HG02678 (cell line): ENCODE measurements around the gene HSPB7.
"Not testable (repeated sequence)": the region's sequence is repeated elsewhere in the genome, so short reads cannot be mapped to it uniquely, and the experiment has no call there.

Experiments used
- ATAC-seq: cut with Tn5 transposase; IDR thresholded peaks from one replicate; pipeline ENCODE4 v1.9.1; 2021; ENCODE audit warnings: mild to moderate bottlenecking, moderate library complexity; ENCODE audit not compliant: unreplicated experiment

HSPB7 gene

DNA sequence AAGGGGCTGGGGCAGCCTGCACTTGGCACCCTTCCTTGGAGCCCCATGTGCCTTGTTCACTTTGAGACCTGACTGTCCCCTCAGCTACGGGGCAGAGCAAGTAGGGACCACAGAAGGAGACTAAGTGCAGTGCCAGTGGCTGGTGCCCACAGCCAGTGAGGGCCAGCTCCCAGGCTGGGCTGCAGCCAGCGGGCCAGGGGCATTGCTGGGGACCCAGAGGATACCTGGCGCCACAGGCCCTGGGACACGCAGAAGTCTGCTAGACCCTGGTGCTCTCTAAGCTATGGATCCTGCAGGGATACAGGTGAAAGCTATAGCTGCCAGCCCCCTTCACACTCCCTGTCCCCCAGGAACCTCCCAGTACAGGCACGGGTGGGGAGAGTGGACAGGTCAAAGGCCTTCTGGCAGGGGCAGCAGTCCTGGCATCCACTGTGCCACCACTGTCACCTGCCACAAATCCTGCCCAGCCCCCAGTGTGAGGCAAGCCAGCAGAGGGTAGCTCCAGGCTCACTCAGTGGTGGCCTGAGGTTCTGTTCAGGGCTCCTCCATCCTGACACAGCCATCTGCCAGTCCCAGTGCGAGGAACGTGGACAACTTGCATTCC is 5.3 kb upstream of the HSPB7 start:
- ATAC-seq, result no peak

DNA sequence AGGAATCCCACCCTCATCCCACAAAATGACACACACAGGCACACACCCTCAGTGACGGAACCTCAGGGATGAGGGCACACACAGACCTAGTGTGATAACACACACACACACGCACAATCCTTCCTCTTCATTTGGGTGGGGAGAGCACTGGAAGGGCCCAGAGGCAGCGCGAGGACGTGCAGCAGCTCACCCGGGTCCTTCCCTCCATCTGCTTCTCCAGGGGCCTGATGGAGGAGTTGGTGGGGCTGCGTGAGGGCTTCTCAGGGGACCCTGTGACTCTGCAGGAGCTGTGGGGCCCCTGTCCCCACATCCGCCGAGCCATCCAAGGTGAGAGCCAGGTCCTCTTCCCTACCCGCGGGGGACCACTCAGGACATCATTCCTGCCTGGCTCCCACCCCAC is 4.5 kb upstream of the HSPB7 start:
- ATAC-seq, result no peak

DNA sequence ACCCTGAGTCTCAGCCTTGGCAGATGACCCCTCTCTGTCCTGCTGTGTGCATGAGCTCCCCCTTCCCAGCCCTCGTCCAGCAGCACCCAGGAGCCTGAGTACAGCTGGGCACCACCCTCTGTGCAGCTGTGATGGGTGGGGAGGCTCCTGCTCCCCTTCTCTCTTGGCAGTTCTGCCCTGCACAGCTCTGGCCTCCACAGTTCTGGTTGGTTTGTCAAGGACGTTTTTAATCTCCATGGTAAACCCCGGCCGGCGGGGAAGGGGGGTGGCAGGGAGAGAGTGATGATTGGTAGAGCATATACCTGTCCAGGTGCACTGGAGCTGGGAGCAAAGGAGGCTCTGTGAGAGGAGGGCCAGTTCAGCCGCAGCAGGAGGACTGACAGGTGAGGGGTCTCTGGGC is 3.8 kb upstream of the HSPB7 start, which contains the start of gene CLCNKA:
Gene CLCNKA (plus strand): TSS at position 356 of the 400 bp plus-strand sequence. CDS start 584 bp downstream, outside the sequence.
- ATAC-seq, result no peak

DNA sequence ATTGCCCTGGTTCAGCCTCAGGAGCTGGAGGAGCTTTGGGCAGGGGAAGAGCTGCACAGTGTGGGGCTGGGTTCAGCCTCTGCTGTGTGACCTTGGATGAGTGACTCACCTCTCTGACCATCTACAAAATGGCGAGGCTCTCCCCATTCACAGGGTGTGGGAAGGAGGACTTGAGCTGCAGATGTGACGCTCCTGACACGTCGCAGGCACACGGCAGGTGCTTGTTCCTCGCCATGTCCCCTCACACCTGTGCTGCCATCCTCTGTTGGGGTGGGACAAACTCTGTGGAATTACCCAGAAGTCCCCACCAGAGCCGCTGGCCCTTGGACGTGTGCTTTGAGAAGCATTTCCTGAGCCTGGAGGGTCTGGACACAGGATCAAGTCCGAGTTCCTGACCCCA is 3.0 kb upstream of the HSPB7 start:
- ATAC-seq, result not testable (repeated sequence)

DNA sequence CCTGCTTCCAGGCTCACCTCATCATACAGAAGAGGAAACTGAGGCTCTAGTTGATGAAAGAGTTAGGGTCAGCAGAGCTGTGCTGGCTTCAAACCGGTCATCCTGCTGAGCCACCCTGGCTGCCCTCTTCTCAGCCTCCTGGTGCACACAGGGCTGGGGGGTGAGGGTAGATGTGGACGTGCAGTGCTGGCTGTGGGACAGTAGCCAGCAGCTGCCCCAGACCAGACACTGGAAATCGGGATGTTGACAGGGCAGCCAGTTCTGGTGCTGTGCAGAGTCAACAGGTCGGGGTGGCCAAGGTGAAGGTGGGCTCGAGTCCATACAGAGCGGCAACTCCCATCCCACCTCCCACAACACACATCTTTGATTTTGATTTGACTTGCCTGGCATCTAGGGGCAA is 2.5 kb upstream of the HSPB7 start:
- ATAC-seq, result no peak

DNA sequence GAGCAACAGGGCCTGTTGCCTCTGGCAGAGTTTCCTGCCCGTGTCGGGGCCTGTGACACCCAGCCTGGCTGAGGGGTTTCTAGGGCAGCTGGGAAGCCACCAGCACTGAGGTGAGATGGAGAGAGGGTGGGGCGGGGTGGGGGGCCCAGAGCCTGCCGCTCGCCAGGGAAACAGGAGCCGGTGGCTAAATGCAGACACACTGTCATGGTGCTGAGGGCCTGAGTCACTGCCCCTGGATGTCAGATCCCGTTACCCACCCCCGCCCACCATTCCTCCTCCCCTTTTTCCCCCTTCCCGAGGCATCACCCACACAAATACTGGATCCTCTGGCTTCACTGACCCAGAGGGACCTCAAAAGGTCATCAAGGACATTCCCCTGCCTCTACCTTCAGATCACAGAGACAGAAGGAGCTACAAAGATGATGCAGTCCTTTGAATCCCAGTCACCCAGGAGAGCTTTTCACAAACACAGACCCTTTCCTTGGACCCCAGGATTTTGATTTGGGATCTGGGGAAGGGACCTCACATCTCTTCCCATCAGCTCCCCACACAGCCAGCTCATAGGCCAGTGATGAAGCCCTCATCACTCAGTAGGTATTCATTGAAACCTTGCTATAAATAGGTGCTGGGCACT is 1.9 kb upstream of the HSPB7 start:
- ATAC-seq, result no peak

DNA sequence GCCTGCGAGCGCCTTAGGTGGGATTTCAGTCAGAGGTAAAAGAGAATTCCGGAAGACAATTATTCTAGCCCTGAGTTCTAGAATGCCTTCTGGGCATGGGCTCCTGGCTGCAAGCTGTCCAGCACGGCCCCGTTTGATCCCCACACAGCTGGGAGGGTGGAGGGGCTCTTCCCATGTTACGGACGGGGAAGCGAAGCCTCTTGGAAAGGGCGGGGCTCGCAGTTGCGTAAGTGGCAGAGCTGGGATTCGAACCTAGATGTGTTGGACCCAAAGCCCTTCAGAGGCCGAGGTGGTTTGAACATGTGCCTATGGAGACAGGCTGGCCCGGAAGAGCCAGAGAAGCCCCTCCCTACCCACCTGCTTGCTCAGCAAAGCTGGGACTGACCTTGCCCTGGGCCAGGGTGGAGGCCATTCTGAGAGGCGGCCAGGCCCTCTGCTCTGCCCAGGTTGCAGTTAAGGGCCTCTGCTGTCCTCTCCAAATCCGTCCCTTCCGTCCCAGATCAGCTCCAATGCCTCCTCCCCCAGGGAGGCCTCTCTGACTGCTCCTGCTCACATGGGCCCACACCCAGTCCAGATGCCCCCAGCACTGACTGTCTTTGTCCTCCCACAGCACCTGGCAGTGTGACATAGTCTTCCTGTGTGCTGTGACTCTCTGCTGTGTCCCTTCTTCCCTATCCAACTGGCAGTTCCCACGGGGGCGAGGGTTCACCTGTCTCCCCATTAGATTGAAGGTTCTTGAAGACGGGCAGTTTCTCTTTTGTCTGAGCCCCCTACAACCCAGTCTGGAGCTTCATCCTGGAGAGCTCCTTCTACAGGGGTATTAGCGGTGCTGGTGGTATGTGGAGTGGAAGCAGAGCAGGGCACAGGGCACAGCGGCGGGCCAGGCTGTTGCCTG is 1.2 kb upstream of the HSPB7 start:
- ATAC-seq, result no peak

DNA sequence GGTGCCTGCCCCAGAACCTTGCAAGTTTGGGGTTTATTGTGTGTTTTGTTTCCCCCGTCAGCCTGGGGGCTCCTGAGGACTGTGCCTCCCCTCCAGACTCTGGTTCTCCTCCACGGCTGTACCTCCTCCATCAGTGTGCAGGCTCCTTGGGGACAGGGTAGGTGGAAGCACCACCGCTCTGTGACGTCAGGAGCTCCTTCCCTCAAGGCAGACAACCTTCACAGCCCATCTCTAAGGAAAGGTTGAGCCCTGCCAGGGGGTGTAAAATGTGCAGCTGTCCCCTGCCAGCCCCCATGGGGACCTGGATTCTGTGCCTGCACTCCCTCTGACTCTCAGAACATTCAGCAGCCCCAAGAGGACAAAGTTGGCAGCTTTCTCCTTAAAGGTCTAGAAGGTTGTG is 465 bp upstream of the HSPB7 start:
- ATAC-seq, result no peak

DNA sequence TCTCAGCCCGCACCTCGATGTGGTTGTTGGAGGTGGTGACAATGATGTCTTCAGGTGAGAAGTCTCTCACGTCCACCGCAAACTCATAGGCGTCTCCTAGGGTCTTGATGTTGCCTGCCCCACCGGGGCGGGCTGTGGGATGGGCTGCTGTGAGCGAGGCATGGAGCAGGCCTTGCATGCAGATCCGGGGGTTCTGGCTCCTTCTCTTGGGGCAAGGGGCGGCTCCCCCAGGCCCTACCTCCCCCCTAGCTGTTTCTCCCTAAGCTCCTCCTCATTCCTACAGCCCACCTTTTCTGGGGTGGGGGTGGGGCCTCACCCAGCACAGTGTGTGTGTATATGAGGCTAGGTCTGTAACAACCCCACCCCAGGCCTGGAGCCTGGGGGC is 775 bp downstream of the HSPB7 start:
- ATAC-seq, result no peak

DNA sequence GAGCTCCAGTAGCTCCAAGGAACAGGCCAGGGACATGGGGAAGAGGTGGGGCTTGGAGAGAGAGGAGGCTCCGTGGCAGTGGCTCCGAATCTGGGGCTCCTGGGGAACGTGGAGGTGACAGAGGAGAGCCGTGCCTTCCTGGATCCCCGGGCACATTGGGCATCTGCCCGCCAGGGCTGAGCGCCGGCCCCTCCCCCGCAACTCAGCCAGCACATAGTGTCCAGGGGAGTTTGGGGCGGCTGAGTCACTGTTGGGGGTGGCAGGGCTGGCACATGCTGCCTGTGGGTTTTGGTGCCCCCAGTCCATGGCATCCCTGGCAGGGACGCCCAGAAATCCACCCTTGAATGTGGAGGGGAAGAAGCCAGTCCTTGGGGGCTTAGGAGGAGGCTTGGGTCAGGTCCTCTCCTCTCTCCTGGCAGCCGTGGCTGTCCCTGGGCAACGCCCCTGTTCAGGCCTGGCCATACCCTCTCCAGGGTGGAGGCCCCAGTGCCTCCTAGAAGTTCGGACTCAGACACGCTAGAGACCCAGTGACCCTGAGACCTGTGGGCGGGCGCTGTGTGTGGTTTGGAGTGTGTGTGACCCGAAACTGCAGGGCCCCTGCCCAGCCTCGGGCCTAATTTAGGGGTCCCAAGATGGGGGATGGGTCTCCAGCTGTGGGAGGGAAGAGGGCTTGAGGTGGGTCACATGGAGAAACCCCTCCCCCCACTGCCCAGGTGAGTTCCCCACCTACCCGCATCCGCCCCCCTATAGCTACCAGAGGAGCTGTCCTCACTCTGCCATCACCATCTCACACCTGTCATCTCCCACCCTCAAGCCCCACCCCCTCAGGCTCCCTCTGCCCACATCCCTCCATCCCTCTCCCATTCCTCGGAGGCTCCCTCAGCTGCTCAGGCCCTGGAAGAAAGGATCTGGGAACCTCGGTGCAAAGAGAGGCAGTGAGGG is 1.6 kb downstream of the HSPB7 start:
- no peak for ATAC-seq

DNA sequence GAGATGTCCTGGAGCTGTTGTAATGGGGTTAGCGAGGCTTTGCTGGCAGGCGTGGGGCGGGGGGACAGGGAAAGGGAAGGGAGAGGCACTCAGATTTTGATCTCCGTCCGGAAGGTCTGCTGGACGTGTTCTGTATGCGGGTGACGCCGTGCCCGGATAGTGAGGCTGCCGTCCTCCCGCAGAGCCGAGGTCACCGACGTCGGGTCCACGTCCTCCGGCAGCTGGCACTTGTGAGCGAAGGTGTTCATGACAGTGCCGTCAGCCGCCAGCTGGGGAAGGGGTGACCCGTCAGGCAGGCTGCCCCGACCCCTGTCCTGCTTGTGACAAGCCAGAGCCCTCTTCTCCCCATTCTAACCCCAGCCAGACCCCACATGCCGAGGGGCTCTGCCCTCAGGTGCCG is 2.4 kb downstream of the HSPB7 start:
- no peak for ATAC-seq

DNA sequence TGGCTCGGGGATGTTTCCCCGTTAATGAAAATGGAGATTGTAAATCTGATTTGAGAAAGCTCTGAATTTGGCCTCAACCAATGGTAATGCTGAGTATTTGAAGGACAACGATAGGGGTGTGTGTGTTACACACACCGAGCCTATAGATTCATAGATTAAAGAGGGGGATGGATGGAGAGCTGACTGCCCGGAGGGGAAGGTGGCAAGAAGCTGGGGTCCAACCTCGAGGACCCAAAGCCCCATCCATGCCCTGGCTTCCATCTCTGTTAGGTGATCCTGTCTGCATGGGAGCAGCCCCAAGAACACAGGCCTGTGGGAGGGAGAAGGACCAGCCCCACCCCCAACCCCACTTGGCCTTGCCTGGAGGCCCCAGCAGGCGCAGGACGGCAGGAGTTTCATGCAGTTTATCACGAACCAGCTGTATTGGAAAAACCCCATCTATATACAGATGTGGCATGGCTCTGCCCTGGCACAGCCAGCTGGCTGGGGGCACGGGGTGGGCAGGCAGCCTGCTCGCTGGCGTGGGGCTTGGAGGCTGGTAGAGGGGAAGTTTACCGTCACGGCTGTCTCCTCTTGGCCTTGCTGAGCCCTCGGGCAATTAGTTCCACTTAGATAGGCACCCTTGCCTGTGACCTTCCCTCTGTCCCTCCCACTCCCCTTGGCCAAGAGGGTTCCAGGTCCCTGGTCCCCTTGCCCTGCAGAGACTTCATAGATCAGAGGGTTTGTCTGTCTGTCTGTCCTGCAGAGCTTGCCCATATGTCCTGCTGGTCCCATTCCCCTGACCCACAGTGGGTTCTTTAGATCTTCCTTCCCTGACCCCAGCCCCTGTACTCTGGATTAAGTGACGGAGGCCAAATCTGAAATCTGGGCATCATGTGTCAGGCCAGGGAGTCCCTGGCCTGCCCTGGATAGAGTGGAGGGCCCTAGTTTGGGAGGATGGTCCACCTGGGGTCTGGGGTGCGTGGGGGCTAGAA is 3.0 kb downstream of the HSPB7 start:
- ATAC-seq, result no peak

DNA sequence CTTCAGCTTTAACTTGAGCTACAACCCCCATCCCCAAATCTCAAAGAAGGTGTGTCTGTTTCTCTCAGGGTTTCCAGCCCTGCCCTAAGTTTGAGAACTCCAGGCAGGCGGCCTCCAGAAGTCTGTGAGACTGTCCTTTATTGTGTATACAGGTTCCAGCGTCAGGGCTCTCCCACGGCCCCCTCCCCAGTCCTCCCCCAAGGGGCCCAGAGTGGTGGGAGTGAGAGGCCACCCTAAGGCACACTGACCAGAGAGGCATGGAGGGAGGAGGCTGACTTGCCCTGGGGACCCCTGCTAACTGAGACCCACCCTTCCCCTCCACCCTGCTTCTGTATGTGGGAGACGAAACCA is 4.0 kb downstream of the HSPB7 start:
- ATAC-seq, result no peak

DNA sequence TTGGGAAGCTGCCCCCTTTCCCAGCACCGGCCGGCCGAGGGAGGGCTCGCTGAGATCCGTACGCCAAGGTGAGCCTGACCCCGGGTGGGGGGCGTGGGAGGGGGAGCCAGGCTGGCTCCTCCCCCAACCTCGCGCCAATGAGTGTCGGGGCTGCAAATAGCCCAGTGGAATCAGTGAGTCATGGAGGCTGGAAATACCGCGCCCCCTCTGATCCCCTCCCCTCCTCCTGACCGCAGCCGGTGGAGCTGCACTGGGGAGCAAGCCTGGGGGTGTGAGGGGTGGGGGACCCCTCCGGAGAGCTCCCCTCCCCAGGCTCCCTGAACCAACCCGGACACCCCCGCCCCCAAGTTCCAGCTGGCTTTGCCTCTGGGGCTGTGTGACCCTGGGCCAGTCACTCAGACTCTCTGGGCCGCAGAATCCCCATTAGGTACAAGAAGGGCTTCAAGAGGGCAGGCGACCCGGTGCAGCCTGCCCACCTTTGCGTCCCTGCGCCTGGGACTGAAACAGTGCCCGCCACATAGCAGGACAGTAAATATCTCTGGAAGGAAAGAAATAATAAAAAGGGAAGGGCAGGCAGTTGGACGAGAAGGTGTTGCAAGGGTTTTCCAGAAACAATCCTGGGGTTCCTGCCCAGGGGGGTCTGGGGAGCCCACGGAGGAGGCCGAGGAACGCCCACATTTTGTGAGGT is 4.5 kb downstream of the HSPB7 start:
- no peak for ATAC-seq

DNA sequence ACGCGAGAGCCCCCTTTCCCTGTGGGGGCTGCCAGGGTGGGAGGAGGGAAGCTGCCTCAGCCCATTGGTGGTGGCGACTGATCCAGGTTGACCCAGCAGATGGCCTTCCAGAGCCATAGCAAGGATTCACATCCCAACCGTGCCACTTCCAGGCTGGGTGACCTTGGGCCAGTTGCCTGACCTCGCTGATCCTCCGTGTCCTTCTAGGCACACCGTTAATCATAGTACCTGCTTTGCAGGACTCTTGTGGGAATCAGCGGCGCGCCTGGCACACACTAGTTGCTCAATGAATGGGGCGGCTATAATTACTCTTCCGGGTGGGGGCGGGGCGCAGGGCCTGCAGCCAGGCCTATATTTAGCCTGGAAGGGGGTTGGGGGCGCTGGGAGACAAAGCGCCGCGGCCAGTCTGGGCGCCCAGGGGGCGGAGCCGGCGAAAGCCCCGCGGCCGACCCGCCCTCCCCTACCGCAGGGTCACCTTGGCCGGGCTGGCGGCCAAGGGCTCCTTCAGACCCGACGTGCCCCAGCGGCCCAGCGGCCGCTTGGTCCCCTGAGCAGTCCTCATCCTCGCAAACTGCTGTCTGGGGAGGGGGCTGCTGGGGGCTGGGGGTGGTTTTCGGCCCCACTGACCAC is 5.1 kb downstream of the HSPB7 start:
- ATAC-seq, result no peak

DNA sequence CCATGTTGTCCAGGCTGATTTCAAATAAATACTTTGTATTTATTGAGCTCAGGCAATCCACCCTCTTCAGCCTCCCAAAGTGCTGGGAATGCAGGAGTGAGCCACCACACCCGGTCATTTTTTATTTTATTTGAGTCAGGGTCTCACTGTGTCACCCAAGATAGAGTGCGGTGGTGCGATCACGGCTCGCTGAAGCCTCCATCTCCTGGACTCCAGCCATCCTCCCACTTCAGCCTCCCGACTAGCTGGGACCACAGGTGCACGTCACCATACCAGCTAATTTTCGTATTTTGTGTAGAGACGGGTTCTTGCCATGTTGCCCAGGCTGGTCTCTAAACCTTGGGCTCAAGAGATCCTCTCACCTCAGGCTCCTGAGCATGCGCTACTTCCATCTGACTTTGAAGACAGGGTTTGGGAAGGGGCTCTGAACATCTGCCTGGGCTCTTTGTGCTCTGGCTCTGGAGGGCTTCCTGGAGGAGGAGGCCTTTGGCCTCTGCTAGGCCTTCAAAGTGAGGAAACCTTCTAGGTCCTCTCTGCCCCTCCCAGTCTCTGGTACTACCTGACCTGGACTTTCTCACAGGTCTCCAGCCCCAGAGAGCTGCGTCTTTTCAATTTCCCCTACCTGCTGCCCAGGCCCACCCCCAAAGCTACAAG is 5.8 kb downstream of the HSPB7 start:
- no peak for ATAC-seq

DNA sequence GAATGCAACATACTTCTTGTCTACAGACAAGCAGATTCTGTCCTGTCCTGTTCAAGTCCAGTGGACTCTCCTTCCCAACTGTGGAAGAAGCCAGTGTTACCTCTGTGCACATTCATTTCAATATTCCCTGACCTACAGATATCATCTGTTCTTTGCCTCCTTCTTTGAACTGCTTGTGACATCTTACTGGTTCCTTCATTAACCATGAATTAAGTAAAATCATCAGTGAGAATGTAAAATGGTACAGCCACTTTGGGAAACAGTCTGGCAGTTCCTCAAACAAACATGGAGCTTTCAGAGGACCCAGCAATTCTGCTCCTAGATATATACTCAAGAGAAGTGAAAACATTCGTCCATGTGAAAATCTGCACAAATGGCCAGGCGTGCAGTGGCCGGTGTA is 7.0 kb downstream of the HSPB7 start:
- ATAC-seq, result no peak

DNA sequence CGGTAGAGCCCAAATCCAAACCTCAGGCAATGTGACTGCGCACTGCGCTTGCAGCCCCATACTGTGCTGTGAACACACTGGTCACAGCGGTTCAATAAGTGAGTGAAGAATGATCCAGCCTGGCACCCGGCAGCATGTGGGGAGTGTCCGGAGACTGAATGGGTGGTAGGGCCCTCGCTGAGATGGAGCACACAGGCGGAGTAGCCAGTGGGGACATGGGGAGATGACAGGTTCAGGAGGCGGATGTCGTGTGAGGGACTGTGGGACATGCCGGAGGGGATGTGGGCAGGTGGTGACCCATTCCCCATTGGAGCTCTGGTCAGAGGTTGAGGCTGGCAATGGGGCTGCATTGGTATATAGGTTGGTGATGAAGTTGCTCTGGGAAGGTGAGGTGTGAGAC is 8.2 kb downstream of the HSPB7 start:
- no peak for ATAC-seq
